Measurements from ENCODE around the gene RSPRY1.

GRCh38 chr16:57145046-57146021 is 40.8 kb upstream of the RSPRY1 start:
- TF ChIP-seq CTCF (IDR thresholded peaks at IDR 0.05; ENCODE audit: low read length) (no peak), EZH2 (optimal IDR thresholded peaks at IDR 0.05; ENCODE audit: low read depth, low read length) (no peak), EZH2phosphoT487 (IDR thresholded peaks at IDR 0.05; ENCODE audit: low read length) (no peak)

Measured in MM.1S (cell line).